Kidney (tissue), 14 donors: Measurements from ENCODE around the gene ANGPTL8. TPM values are rescaled to one million over a fixed set of nuclear protein-coding genes. Genes with fewer than 3 reads are reported as not detected.

ENCODE experiments used
- DNase-seq, 5 donors: peaks; one replicate each; pipeline ENCODE4 v3.0.0-alpha.2; 2013 to 2020
- FAIRE-seq: peaks from 2 replicates; lab custom pipeline; 2012; peaks lifted over from hg19 to GRCh38; lab: Jason Lieb, UNC
- H3K27ac ChIP-seq, 2 donors: one replicate each; pipeline ENCODE4 v1.7.0; 2013; ENCODE audit warnings: low read depth in 2 of 2, low read length in 2 of 2, inconsistent platforms in 1 of 2
- H3K27me3 ChIP-seq: one replicate; pipeline ENCODE4 v1.7.1; 2013; ENCODE audit warnings: low read length, inconsistent platforms; ENCODE audit not compliant: control insufficient read depth, insufficient read depth
- H3K36me3 ChIP-seq, 3 donors: one replicate each; pipeline versions ENCODE4 v1.7.0 to v1.7.1; 2013; ENCODE audit warnings: low read length in 3 of 3, control low read depth in 1 of 3, inconsistent platforms in 1 of 3; ENCODE audit not compliant: insufficient read depth in 3 of 3, control insufficient read depth in 2 of 3
- H3K4me1 ChIP-seq, 3 donors: one replicate each; pipeline versions ENCODE4 v1.7.0 to v1.7.1; 2013; ENCODE audit warnings: low read length in 3 of 3, inconsistent platforms in 1 of 3, low read depth in 1 of 3; ENCODE audit not compliant: control insufficient read depth in 2 of 3, insufficient read depth in 2 of 3
- H3K4me3 ChIP-seq, 3 donors: one replicate each; pipeline versions ENCODE4 v1.7.0 to v1.8.1; 2013; ENCODE audit warnings: low read length in 3 of 3, control low read depth in 1 of 3, inconsistent platforms in 1 of 3
- H3K9ac ChIP-seq, 3 donors: one replicate each; pipeline versions ENCODE4 v1.7.0 to v1.7.1; 2013; ENCODE audit warnings: low read length in 3 of 3, control low read depth in 1 of 3, inconsistent platforms in 1 of 3
- H3K9me3 ChIP-seq, 3 donors: one replicate each; pipeline versions ENCODE4 v1.7.0 to v1.7.1; 2013; ENCODE audit warnings: low read length in 3 of 3, control low read depth in 1 of 3, inconsistent platforms in 1 of 3; ENCODE audit not compliant: control insufficient read depth in 2 of 3, insufficient read depth in 1 of 3
- CTCF ChIP-seq: IDR thresholded peaks from 3 replicates; pipeline ENCODE4 v1.5.1; 2012; ENCODE audit warnings: mild to moderate bottlenecking, moderate library complexity, borderline replicate concordance; ENCODE audit not compliant: insufficient read depth; ENCODE audit errors: extremely low read depth
- intact Hi-C: fragments of 100-400 bp; cut with DNase I; formaldehyde crosslinking; loops from one replicate; pipeline ENCODE4 v1.11.1; 2022
- polyA plus RNA-seq: library from polyadenylated mRNA; stranded (reverse); fragments of 350-450 nt; fragmentation: Illumina TruSeq; extraction: RNeasy Lipid Tissue Mini Kit (QIAGEN cat#74804); gene quantifications from one replicate; pipeline ENCODE4 v1.2.3, GENCODE V29; 2014; ENCODE audit warnings: low read depth, low replicate concordance; ENCODE audit not compliant: insufficient read depth
- total RNA-seq: library from RNA; stranded (reverse); fragmentation: NEBNext Ultra II Directional; extraction: Animal tissue kit (Norgen Biotek cat#: 25700); gene quantifications from one replicate; pipeline ENCODE4 v1.2.1, GENCODE V29; 2021
- donor health status: control.
- donor health status: control.
- donor health status: control.
- donor health status: control.
- donor health status: control.
- donor health status: DM: yes; HTN: yes; CAD: no.
- donor health status: Normal renal cell carcinoma (clear cell type).

The ANGPTL8 gene
- total and polyA plus RNA-seq, 2 donors from 2014 or later: 1.3 to 1.9 TPM

- Histone ChIP-seq H3K9me3 (no peaks in the 10 kb centered on the region), H3K4me3 (no peak overlapping the region), H3K9ac (no peak overlapping the region), H3K4me1 (no peaks in the 10 kb centered on the region), H3K27me3 (no peaks in the 10 kb centered on the region), H3K27ac (no peak overlapping the region), H3K36me3 (peaks cover 9 to 23% (median 15%) of the 10 kb centered on the region in 3 donors)
- DNase-seq (no peak), FAIRE-seq (no peak)
- no peak for TF ChIP-seq CTCF
- intact Hi-C loops: no loop called here
Observed at GRCh38 chr19:11233073-11233472, 6.3 kb upstream of the ANGPTL8 start.

- Histone ChIP-seq H3K9ac (no peak overlapping the region), H3K4me3 (no peak overlapping the region), H3K27me3 (no peaks in the 10 kb centered on the region), H3K36me3 (peaks cover 9 to 25% (median 15%) of the 10 kb centered on the region in 3 donors), H3K9me3 (no peaks in the 10 kb centered on the region), H3K27ac (no peak overlapping the region), H3K4me1 (no peaks in the 10 kb centered on the region)
- intact Hi-C loops: no loop called here
- FAIRE-seq: no peak
- no peak for DNase-seq
- TF ChIP-seq CTCF: no peak
Observed at GRCh38 chr19:11234486-11235075, 4.8 kb upstream of the ANGPTL8 start.

- H3K27me3 ChIP-seq: no peaks in the 10 kb centered on the region
- intact Hi-C loops: no loop called here
- H3K4me3 ChIP-seq: no peak overlapping the region
- DNase-seq: no peak
- H3K4me1 ChIP-seq: no peaks in the 10 kb centered on the region
- H3K27ac ChIP-seq: no peak overlapping the region
- H3K9ac ChIP-seq: no peak overlapping the region
- H3K36me3 ChIP-seq: peaks cover 9 to 17% (median 14%) of the 10 kb centered on the region in 3 donors
- FAIRE-seq: no peak
- no peak for TF ChIP-seq CTCF
- H3K9me3 ChIP-seq: no peaks in the 10 kb centered on the region
Observed at GRCh38 chr19:11236324-11237301, 2.8 kb upstream of the ANGPTL8 start.
